Measurements from ENCODE around the gene ARHGEF4. TPM values are rescaled to one million over a fixed set of nuclear protein-coding genes. Genes with fewer than 3 reads are reported as not detected.

Gene ARHGEF4
- polyA plus RNA-seq, 10 donors = 5.3 to 16.6 (median 8.7) TPM

GRCh38 chr2:130851624-130852382 is 15.1 kb downstream of the ARHGEF4 start:
- DNase-seq = no peak

GRCh38 chr2:130852521-130853115 is 15.9 kb downstream of the ARHGEF4 start:
- no peak for DNase-seq

- DNase-seq = no peak
These were observed 16.7 kb downstream of the ARHGEF4 start for GRCh38 chr2:130853391-130853790.

GRCh38 chr2:130854301-130854700 is 17.6 kb downstream of the ARHGEF4 start:
- DNase-seq = no peak

GRCh38 chr2:130864830-130865800 is 28.4 kb downstream of the ARHGEF4 start:
- peak in 2 of 3 donors; percentile 14 to 28 for DNase-seq

- no peak for DNase-seq
These were observed 32.9 kb downstream of the ARHGEF4 start for GRCh38 chr2:130869441-130870160.

- DNase-seq = no peak
These were observed 33.4 kb downstream of the ARHGEF4 start for GRCh38 chr2:130870161-130870485.

GRCh38 chr2:130870779-130871178 is 34.1 kb downstream of the ARHGEF4 start:
- DNase-seq = no peak

GRCh38 chr2:130871843-130872740 is 35.4 kb downstream of the ARHGEF4 start:
- no peak for DNase-seq

GRCh38 chr2:130872741-130873125 is 36.0 kb downstream of the ARHGEF4 start:
- DNase-seq = no peak

- peak; percentile 48 to 80 (median 64) for DNase-seq
These were observed 37.1 kb downstream of the ARHGEF4 start for GRCh38 chr2:130873700-130874346.

GRCh38 chr2:130874512-130874911 is 37.8 kb downstream of the ARHGEF4 start:
- no peak for DNase-seq

- DNase-seq = no peak
These were observed 39.2 kb downstream of the ARHGEF4 start for GRCh38 chr2:130875935-130876334.

- DNase-seq = no peak
These were observed 40.5 kb downstream of the ARHGEF4 start for GRCh38 chr2:130877258-130877657.

GRCh38 chr2:130878316-130878715 is 41.6 kb downstream of the ARHGEF4 start:
- DNase-seq = no peak

- DNase-seq = no peak
These were observed 42.2 kb downstream of the ARHGEF4 start for GRCh38 chr2:130878933-130879332.

- no peak for DNase-seq
These were observed 45.5 kb downstream of the ARHGEF4 start for GRCh38 chr2:130882111-130882690.

- no peak for DNase-seq
These were observed 46.3 kb downstream of the ARHGEF4 start for GRCh38 chr2:130882991-130883390.

- no peak for DNase-seq
These were observed 46.8 kb downstream of the ARHGEF4 start for GRCh38 chr2:130883496-130883895.

GRCh38 chr2:130884013-130884412 is 47.3 kb downstream of the ARHGEF4 start:
- DNase-seq = no peak

Data from muscle of back (tissue), 11 donors.